Peyer's patch (tissue), 4 donors: Measurements from ENCODE around the gene VCL.

ENCODE experiments used
- CTCF ChIP-seq, 6 experiments: fragments of 450-650 bp in 4 of 6; fragments of 200-600 bp in 2 of 6; sonication (generic) in 1 of 6; IDR thresholded peaks; one replicate each; pipeline ENCODE4 v1.5.1; 2017 to 2019; ENCODE audit warnings: antibody characterized with exemption in 6 of 6, mild to moderate bottlenecking in 3 of 6, moderate library complexity in 1 of 6
- POLR2A ChIP-seq, 2 donors: fragments of 450-650 bp; IDR thresholded peaks; one replicate each; pipeline ENCODE4 v1.5.1; 2017; ENCODE audit warnings: antibody characterized with exemption in 2 of 2, mild to moderate bottlenecking in 2 of 2, moderate library complexity in 2 of 2

GRCh38 chr10:74121368-74121767 lies 123.5 kb downstream of the VCL start:
- TF ChIP-seq CTCF (IDR thresholded peaks at IDR 0.05) (no peak), POLR2A (IDR thresholded peaks at IDR 0.05) (no peak)
